HepG2 (cell line): ENCODE measurements around the gene ANKDD1A. TPM values are rescaled to one million over a fixed set of nuclear protein-coding genes. Genes with fewer than 3 reads are reported as not detected.

Source experiments
- CBX1 ChIP-seq: IDR thresholded peaks from one replicate; pipeline ENCODE4 v1.6.1; 2016; ENCODE audit warnings: antibody characterized with exemption, low read depth
- KAT8 ChIP-seq: IDR thresholded peaks from 2 replicates; pipeline ENCODE4 v1.6.1; 2016; ENCODE audit warnings: missing genetic modification reagents, missing compliant biosample characterization
- MLLT10 ChIP-seq: sonication (generic); formaldehyde crosslinking; IDR thresholded peaks from 2 replicates; pipeline ENCODE4 v1.4.0; 2020; ENCODE audit warnings: missing genetic modification reagents
- MLX ChIP-seq: IDR thresholded peaks from 2 replicates; pipeline ENCODE4 v1.6.1; 2016
- RARA ChIP-seq: IDR thresholded peaks from 2 replicates; pipeline ENCODE4 v1.6.1; 2016; ENCODE audit warnings: missing genetic modification reagents, missing compliant biosample characterization
- U2AF1 ChIP-seq: fragments of 200-400 bp; formaldehyde crosslinking; optimal IDR thresholded peaks from 2 replicates; pipeline ENCODE3; 2017; ENCODE audit warnings: mild to moderate bottlenecking, low read depth, low read length
- ZNF878 ChIP-seq: sonication (generic); formaldehyde crosslinking; IDR thresholded peaks from 2 replicates; pipeline ENCODE4 v1.8.1; 2023; ENCODE audit warnings: mild to moderate bottlenecking, missing genetic modification reagents, moderate library complexity
- ZSCAN9 ChIP-seq: IDR thresholded peaks from 2 replicates; pipeline ENCODE4 v1.6.1; 2016; ENCODE audit warnings: borderline replicate concordance
- polyA plus RNA-seq, 8 experiments: library from polyadenylated mRNA; depleted of rRNA in 3 of 8; stranded (reverse) in 7 of 8; unstranded in 1 of 8; fragments of >200 nt; fragmentation: Illumina TruSeq in 4 of 8; extraction: Trizol in 4 of 8; gene quantifications; 2 replicates each; pipeline versions ENCODE4 v1.2.1 to v1.2.3, GENCODE V29; 2011 to 2016; ENCODE audit warnings: low read depth in 4 of 8, missing spikeins in 1 of 8, mixed read lengths in 1 of 8; ENCODE audit not compliant: insufficient read depth in 1 of 8
- total RNA-seq, 5 experiments: library from RNA; depleted of rRNA; stranded (reverse); fragments of >200 nt; fragmentation: Illumina TruSeq; extraction: Trizol; gene quantifications; 2 replicates each; pipeline ENCODE4 v1.2.3, GENCODE V29; 2016; ENCODE audit warnings: low read depth in 1 of 5
- TF ChIP-seq, protein P1 (sequence below): sonication (generic); formaldehyde crosslinking; IDR thresholded peaks from 2 replicates; pipeline ENCODE4 v1.5.0; 2020; ENCODE audit warnings: mild to moderate bottlenecking, missing genetic modification reagents
- TF ChIP-seq, protein P2 (sequence below): sonication (generic); formaldehyde crosslinking; IDR thresholded peaks from 2 replicates; pipeline ENCODE4 v1.8.1; 2023; ENCODE audit warnings: mild to moderate bottlenecking, missing genetic modification reagents
- TF ChIP-seq, protein P3 (sequence below): sonication (generic); formaldehyde crosslinking; conservative IDR thresholded peaks from 2 replicates; pipeline ENCODE4 v1.4.0; 2020; ENCODE audit warnings: mild to moderate bottlenecking, missing genetic modification reagents, moderate library complexity
- TF ChIP-seq, protein P4 (sequence below): IDR thresholded peaks from 2 replicates; pipeline ENCODE4 v1.4.0; 2020; ENCODE audit warnings: mild to moderate bottlenecking, missing genetic modification reagents
- TF ChIP-seq, protein P5 (sequence below): sonication (generic); formaldehyde crosslinking; IDR thresholded peaks from 2 replicates; pipeline ENCODE4; 2020; ENCODE audit warnings: missing genetic modification reagents, mild to moderate bottlenecking, borderline replicate concordance
- TF ChIP-seq, protein P6 (sequence below): sonication (generic); formaldehyde crosslinking; IDR thresholded peaks from 2 replicates; pipeline ENCODE4 v1.4.0; 2020; ENCODE audit warnings: missing genetic modification reagents

Gene ANKDD1A
- total and polyA plus RNA-seq, 2 of the 13 experiments (the other 11 are each of a cell fraction or from before 2014, with no cell fraction given): 0.11 to 0.48 TPM

DNA sequence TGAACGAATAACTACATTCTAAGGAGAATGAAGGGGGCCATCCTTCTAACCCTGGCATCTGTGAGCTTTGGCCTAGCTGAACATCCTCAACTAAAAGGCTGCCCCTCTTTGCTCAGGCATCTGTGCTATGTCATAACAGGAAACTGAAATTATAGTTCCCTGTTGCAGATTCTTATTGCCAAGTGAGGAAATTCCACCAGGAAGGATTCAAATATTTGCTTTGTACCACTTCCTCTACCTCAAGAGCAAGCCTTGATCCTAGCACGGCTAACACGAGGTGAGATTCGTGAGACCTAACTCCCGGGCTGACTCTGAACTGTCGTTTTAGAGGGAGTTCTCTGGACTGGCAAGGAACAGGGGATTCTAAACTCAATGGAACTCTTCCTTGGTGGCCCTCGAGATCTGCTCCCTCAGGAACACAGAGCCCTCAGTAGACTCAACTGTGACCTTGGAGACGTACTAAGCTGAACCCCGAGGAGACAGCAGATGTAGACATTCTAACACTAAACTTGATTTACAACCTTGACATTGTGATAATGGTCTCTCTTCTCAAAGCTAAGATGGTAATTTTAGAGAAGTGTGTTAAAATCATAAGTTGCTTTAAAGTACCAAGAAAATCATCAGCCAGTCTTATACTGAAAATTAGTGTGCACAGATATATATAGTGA, 73.8 kb downstream of the ANKDD1A start (continued):
- 0 out of 2 replicates have a peak, but pooled peaks have one; percentile 57 for TF ChIP-seq ZSCAN9 (CRISPR knock-in tag)
- TF ChIP-seq, protein P1, sequence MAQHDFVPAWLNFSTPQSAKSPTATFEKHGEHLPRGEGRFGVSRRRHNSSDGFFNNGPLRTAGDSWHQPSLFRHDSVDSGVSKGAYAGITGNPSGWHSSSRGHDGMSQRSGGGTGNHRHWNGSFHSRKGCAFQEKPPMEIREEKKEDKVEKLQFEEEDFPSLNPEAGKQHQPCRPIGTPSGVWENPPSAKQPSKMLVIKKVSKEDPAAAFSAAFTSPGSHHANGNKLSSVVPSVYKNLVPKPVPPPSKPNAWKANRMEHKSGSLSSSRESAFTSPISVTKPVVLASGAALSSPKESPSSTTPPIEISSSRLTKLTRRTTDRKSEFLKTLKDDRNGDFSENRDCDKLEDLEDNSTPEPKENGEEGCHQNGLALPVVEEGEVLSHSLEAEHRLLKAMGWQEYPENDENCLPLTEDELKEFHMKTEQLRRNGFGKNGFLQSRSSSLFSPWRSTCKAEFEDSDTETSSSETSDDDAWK (CRISPR knock-in tag): no peak
- TF ChIP-seq, protein P2, sequence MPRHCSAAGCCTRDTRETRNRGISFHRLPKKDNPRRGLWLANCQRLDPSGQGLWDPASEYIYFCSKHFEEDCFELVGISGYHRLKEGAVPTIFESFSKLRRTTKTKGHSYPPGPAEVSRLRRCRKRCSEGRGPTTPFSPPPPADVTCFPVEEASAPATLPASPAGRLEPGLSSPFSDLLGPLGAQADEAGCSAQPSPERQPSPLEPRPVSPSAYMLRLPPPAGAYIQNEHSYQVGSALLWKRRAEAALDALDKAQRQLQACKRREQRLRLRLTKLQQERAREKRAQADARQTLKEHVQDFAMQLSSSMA (CRISPR knock-in tag): no peak
- TF ChIP-seq, protein P3, sequence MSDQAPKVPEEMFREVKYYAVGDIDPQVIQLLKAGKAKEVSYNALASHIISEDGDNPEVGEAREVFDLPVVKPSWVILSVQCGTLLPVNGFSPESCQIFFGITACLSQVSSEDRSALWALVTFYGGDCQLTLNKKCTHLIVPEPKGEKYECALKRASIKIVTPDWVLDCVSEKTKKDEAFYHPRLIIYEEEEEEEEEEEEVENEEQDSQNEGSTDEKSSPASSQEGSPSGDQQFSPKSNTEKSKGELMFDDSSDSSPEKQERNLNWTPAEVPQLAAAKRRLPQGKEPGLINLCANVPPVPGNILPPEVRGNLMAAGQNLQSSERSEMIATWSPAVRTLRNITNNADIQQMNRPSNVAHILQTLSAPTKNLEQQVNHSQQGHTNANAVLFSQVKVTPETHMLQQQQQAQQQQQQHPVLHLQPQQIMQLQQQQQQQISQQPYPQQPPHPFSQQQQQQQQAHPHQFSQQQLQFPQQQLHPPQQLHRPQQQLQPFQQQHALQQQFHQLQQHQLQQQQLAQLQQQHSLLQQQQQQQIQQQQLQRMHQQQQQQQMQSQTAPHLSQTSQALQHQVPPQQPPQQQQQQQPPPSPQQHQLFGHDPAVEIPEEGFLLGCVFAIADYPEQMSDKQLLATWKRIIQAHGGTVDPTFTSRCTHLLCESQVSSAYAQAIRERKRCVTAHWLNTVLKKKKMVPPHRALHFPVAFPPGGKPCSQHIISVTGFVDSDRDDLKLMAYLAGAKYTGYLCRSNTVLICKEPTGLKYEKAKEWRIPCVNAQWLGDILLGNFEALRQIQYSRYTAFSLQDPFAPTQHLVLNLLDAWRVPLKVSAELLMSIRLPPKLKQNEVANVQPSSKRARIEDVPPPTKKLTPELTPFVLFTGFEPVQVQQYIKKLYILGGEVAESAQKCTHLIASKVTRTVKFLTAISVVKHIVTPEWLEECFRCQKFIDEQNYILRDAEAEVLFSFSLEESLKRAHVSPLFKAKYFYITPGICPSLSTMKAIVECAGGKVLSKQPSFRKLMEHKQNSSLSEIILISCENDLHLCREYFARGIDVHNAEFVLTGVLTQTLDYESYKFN: peak; percentile 53; the same call in 1 of the 2 replicates
- TF ChIP-seq, protein P4, sequence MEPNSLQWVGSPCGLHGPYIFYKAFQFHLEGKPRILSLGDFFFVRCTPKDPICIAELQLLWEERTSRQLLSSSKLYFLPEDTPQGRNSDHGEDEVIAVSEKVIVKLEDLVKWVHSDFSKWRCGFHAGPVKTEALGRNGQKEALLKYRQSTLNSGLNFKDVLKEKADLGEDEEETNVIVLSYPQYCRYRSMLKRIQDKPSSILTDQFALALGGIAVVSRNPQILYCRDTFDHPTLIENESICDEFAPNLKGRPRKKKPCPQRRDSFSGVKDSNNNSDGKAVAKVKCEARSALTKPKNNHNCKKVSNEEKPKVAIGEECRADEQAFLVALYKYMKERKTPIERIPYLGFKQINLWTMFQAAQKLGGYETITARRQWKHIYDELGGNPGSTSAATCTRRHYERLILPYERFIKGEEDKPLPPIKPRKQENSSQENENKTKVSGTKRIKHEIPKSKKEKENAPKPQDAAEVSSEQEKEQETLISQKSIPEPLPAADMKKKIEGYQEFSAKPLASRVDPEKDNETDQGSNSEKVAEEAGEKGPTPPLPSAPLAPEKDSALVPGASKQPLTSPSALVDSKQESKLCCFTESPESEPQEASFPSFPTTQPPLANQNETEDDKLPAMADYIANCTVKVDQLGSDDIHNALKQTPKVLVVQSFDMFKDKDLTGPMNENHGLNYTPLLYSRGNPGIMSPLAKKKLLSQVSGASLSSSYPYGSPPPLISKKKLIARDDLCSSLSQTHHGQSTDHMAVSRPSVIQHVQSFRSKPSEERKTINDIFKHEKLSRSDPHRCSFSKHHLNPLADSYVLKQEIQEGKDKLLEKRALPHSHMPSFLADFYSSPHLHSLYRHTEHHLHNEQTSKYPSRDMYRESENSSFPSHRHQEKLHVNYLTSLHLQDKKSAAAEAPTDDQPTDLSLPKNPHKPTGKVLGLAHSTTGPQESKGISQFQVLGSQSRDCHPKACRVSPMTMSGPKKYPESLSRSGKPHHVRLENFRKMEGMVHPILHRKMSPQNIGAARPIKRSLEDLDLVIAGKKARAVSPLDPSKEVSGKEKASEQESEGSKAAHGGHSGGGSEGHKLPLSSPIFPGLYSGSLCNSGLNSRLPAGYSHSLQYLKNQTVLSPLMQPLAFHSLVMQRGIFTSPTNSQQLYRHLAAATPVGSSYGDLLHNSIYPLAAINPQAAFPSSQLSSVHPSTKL (CRISPR knock-in tag): peak; percentile 65
- no peak for TF ChIP-seq U2AF1
- no peak for TF ChIP-seq CBX1
- 0 out of 2 replicates have a peak, but pooled peaks have one; percentile 33 for TF ChIP-seq KAT8 (CRISPR knock-in tag)
- 0 out of 2 replicates have a peak, but pooled peaks have one; percentile 39 for TF ChIP-seq RARA
- no peak for TF ChIP-seq MLLT10 (CRISPR knock-in tag)
- TF ChIP-seq, protein P5, sequence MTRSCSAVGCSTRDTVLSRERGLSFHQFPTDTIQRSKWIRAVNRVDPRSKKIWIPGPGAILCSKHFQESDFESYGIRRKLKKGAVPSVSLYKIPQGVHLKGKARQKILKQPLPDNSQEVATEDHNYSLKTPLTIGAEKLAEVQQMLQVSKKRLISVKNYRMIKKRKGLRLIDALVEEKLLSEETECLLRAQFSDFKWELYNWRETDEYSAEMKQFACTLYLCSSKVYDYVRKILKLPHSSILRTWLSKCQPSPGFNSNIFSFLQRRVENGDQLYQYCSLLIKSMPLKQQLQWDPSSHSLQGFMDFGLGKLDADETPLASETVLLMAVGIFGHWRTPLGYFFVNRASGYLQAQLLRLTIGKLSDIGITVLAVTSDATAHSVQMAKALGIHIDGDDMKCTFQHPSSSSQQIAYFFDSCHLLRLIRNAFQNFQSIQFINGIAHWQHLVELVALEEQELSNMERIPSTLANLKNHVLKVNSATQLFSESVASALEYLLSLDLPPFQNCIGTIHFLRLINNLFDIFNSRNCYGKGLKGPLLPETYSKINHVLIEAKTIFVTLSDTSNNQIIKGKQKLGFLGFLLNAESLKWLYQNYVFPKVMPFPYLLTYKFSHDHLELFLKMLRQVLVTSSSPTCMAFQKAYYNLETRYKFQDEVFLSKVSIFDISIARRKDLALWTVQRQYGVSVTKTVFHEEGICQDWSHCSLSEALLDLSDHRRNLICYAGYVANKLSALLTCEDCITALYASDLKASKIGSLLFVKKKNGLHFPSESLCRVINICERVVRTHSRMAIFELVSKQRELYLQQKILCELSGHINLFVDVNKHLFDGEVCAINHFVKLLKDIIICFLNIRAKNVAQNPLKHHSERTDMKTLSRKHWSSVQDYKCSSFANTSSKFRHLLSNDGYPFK (CRISPR knock-in tag): no peak
- TF ChIP-seq MLX (CRISPR knock-in tag): peak; percentile 36; the same call in 1 of the 2 replicates
- no peak for TF ChIP-seq ZNF878 (CRISPR knock-in tag)
- TF ChIP-seq, protein P6, sequence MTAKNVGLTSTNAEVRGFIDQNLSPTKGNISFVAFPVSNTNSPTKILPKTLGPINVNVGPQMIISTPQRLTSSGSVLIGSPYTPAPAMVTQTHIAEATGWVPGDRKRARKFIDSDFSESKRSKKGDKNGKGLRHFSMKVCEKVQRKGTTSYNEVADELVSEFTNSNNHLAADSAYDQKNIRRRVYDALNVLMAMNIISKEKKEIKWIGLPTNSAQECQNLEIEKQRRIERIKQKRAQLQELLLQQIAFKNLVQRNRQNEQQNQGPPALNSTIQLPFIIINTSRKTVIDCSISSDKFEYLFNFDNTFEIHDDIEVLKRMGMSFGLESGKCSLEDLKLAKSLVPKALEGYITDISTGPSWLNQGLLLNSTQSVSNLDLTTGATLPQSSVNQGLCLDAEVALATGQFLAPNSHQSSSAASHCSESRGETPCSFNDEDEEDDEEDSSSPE (CRISPR knock-in tag): 0 out of 2 replicates have a peak, but pooled peaks have one; percentile 28
